K562 (cell line): ENCODE data around the gene PSMD4. TPM values are rescaled to one million over a fixed set of nuclear protein-coding genes. Genes with fewer than 3 reads are reported as not detected.

ENCODE experiments used
- ATAC-seq: fragments of 200-7000 bp; cut with Tn5 transposase; 3 replicates; pipeline ENCODE4 v1.9.1; 2020; ENCODE audit warnings: moderate library complexity
- BruUV-seq: library from RNA; stranded (reverse); fragments of 400-500 nt; replicated peaks from 2 replicates; lab custom pipeline; 2021; lab: Mats Ljungman, UMichigan
- CTCF ChIA-PET: fragments of 300-600 bp; formaldehyde crosslinking; extraction: SDS; loops from one replicate; lab custom pipeline; 2021; ENCODE audit warnings: low intra/inter-chr PET ratio; lab: Yijun Ruan, JAX
- POLR2A ChIA-PET: fragments of 300-600, 350-650 bp; sonication (Branson Sonifier 250); formaldehyde crosslinking; extraction: SDS; loops from one replicate; lab custom pipeline; 2021; ENCODE audit warnings: antibody characterized with exemption, inconsistent platforms; lab: Yijun Ruan, JAX
- DNase-seq, 4 experiments: peaks; one replicate each; pipeline versions ENCODE4 v3.0.0 to v3.0.0-alpha.2; 2011 to 2018; ENCODE audit warnings: low spot score in 3 of 4, mixed read lengths in 3 of 4; ENCODE audit errors: extremely low read depth in 1 of 4
- FAIRE-seq: peaks from 2 replicates; lab custom pipeline; 2011; peaks lifted over from hg19 to GRCh38; lab: Jason Lieb, UNC
- H2AFZ ChIP-seq: 2 replicates; pipeline ENCODE4 v1.6.0; 2011; ENCODE audit warnings: low read depth, low read length, control low read depth, inconsistent platforms
- H3K27ac ChIP-seq: fragments of 200-600 bp; 3 replicates; pipeline ENCODE4 v1.8.0; 2011; ENCODE audit warnings: low read depth, mild to moderate bottlenecking, control low read depth, inconsistent platforms, low read length, moderate library complexity, mixed read lengths; ENCODE audit errors: extremely low read depth
- H3K27me3 ChIP-seq, 2 experiments: fragments of 300-600 bp in 1 of 2; 2 replicates in 1 of 2; 3 replicates in 1 of 2; pipeline versions ENCODE4 v1.6.0 to v1.8.0; 2011; ENCODE audit warnings: inconsistent platforms in 2 of 2, low read length in 2 of 2, mild to moderate bottlenecking in 1 of 2, mixed read lengths in 1 of 2, moderate library complexity in 1 of 2; ENCODE audit not compliant: control insufficient read depth in 2 of 2, insufficient read depth in 2 of 2
- H3K36me3 ChIP-seq: fragments of 300-600 bp; 3 replicates; pipeline ENCODE4 v1.8.0; 2011; ENCODE audit warnings: mild to moderate bottlenecking, low read length, inconsistent platforms; ENCODE audit not compliant: control insufficient read depth, insufficient read depth
- H3K4me1 ChIP-seq, 2 experiments: fragments of 200-600 bp in 1 of 2; replicated peaks in 1 of 2; 2 replicates in 1 of 2; 3 replicates in 1 of 2; pipeline versions ENCODE4 v1.5.1 to v1.8.0; 2011; ENCODE audit warnings: inconsistent platforms in 2 of 2, low read length in 2 of 2, mild to moderate bottlenecking in 1 of 2, mixed read lengths in 1 of 2, moderate library complexity in 1 of 2; ENCODE audit not compliant: control insufficient read depth in 2 of 2, insufficient read depth in 2 of 2
- H3K4me2 ChIP-seq: 2 replicates; pipeline ENCODE4 v1.6.1; 2011; ENCODE audit warnings: low read length, control low read depth, inconsistent platforms, mixed read lengths; ENCODE audit not compliant: insufficient read depth
- H3K4me3 ChIP-seq: fragments of 200-600 bp; sonication (generic), shearing (Covaris generic); 2 replicates; pipeline ENCODE4 v1.5.1; 2016; ENCODE audit warnings: control low read depth, inconsistent platforms
- H3K79me2 ChIP-seq: fragments of 200-600 bp; 3 replicates; pipeline ENCODE4 v1.8.0; 2011; ENCODE audit warnings: low read length, inconsistent platforms; ENCODE audit not compliant: control insufficient read depth, insufficient read depth
- H3K9ac ChIP-seq, 2 experiments: 2 replicates each; pipeline versions ENCODE4 v1.6.0 to v1.6.1; 2011; ENCODE audit warnings: low read depth in 2 of 2, low read length in 2 of 2, control low read depth in 1 of 2, inconsistent platforms in 1 of 2, mild to moderate bottlenecking in 1 of 2, mixed read lengths in 1 of 2; ENCODE audit not compliant: insufficient read depth in 1 of 2
- H3K9me1 ChIP-seq: one replicate; pipeline ENCODE4 v1.6.0; 2011; ENCODE audit warnings: inconsistent platforms, mild to moderate bottlenecking, low read length, moderate library complexity; ENCODE audit not compliant: control insufficient read depth, insufficient read depth
- H3K9me3 ChIP-seq: replicated peaks from 2 replicates; pipeline ENCODE4 v1.5.1; 2011; ENCODE audit warnings: low read depth, low read length, inconsistent platforms; ENCODE audit not compliant: control insufficient read depth, insufficient read depth
- H4K20me1 ChIP-seq: replicated peaks from 2 replicates; pipeline ENCODE4 v1.6.1; 2011; ENCODE audit warnings: low read length, inconsistent platforms, mixed read lengths; ENCODE audit not compliant: control insufficient read depth, insufficient read depth
- C11orf30 ChIP-seq: fragments of 450-650 bp; IDR thresholded peaks from 2 replicates; pipeline ENCODE4 v1.6.1; 2016; ENCODE audit warnings: low read depth, mild to moderate bottlenecking
- CHCHD3 ChIP-seq: fragments of 250-450 bp; sonication (Bioruptor Pico); IDR thresholded peaks from 2 replicates; pipeline ENCODE4 v2.1.2; 2022; ENCODE audit warnings: mild to moderate bottlenecking
- CREB1 ChIP-seq, 2 experiments: sonication (generic) in 1 of 2; formaldehyde crosslinking in 1 of 2; IDR thresholded peaks; 2 replicates each; pipeline versions ENCODE4 v1.6.1 to v1.8.0; 2012 to 2022; ENCODE audit warnings: inconsistent platforms in 1 of 2, mild to moderate bottlenecking in 1 of 2, missing genetic modification reagents in 1 of 2, moderate library complexity in 1 of 2
- EHMT2 ChIP-seq: fragments of 450-650 bp; IDR thresholded peaks from 2 replicates; pipeline ENCODE4 v1.6.1; 2018; ENCODE audit warnings: antibody characterized with exemption
- ERF ChIP-seq: fragments of 450-650 bp; formaldehyde crosslinking; IDR thresholded peaks from 2 replicates; pipeline ENCODE4 v1.4.0; 2020; ENCODE audit warnings: mild to moderate bottlenecking, mixed read lengths
- FUS ChIP-seq: fragments of 200-400 bp; formaldehyde crosslinking; optimal IDR thresholded peaks from 2 replicates; pipeline ENCODE3; 2017; ENCODE audit warnings: low read depth, low read length
- GTF2E2 ChIP-seq: fragments of 200-800 bp; sonication (Bioruptor generic); IDR thresholded peaks from 2 replicates; pipeline ENCODE4 v1.6.1; 2016; ENCODE audit warnings: missing genetic modification characterization, missing compliant biosample characterization
- HDGF ChIP-seq: fragments of 450-650 bp; IDR thresholded peaks from 2 replicates; pipeline ENCODE4 v1.6.1; 2016
- HLTF ChIP-seq: fragments of 450-650 bp; IDR thresholded peaks from 2 replicates; pipeline ENCODE4 v1.6.1; 2016
- HOMEZ ChIP-seq: fragments of 250-450 bp; sonication (Bioruptor Pico); IDR thresholded peaks from 2 replicates; pipeline ENCODE4 v1.4.0; 2020; ENCODE audit warnings: mild to moderate bottlenecking, moderate library complexity
- KDM5B ChIP-seq: fragments of 200-600 bp; sonication (generic); IDR thresholded peaks from 2 replicates; pipeline ENCODE4 v1.6.1; 2012; ENCODE audit warnings: low read depth, mild to moderate bottlenecking, moderate library complexity, low read length, control low read depth, inconsistent platforms; ENCODE audit not compliant: insufficient replicate concordance
- MAFF ChIP-seq: IDR thresholded peaks from 2 replicates; pipeline ENCODE4 v1.6.1; 2012; ENCODE audit warnings: low read length, improper control_type of control experiment
- MAFG ChIP-seq: fragments of 450-650 bp; conservative IDR thresholded peaks from 2 replicates; pipeline ENCODE4 v1.6.1; 2016; ENCODE audit warnings: missing genetic modification characterization, missing compliant biosample characterization
- MAFK ChIP-seq: IDR thresholded peaks from 2 replicates; pipeline ENCODE4 v1.6.1; 2011; ENCODE audit warnings: low read length, improper control_type of control experiment
- MTA3 ChIP-seq: fragments of 450-650 bp; formaldehyde crosslinking; IDR thresholded peaks from 2 replicates; pipeline ENCODE4 v1.6.1; 2017; ENCODE audit warnings: mild to moderate bottlenecking, borderline replicate concordance
- NCOA2 ChIP-seq, 2 experiments: fragments of 450-650 bp; IDR thresholded peaks; 2 replicates each; pipeline ENCODE4 v1.6.1; 2018; ENCODE audit warnings: mild to moderate bottlenecking in 2 of 2, moderate library complexity in 1 of 2; ENCODE audit not compliant: partially characterized antibody in 2 of 2
- NEUROD1 ChIP-seq: fragments of 150-350 bp; IDR thresholded peaks from 2 replicates; pipeline ENCODE4 v1.6.1; 2014; ENCODE audit warnings: borderline replicate concordance, low read length, low read depth; ENCODE audit not compliant: partially characterized antibody
- NFYB ChIP-seq: IDR thresholded peaks from 2 replicates; pipeline ENCODE4 v1.6.1; 2011; ENCODE audit warnings: mild to moderate bottlenecking, moderate library complexity; ENCODE audit not compliant: insufficient read length; ENCODE audit errors: extremely low read depth
- NR1H2 ChIP-seq: sonication (generic); formaldehyde crosslinking; IDR thresholded peaks from 2 replicates; pipeline ENCODE4 v1.4.0; 2020; ENCODE audit warnings: mild to moderate bottlenecking, missing genetic modification reagents
- RBM14 ChIP-seq: fragments of 200-400 bp; formaldehyde crosslinking; IDR thresholded peaks from 2 replicates; pipeline ENCODE4 v1.6.1; 2018; ENCODE audit warnings: low read depth, mild to moderate bottlenecking, low read length, moderate library complexity, borderline replicate concordance; ENCODE audit not compliant: insufficient read depth
- THRA ChIP-seq: fragments of 450-650 bp; IDR thresholded peaks from 2 replicates; pipeline ENCODE4 v1.6.1; 2017; ENCODE audit warnings: mild to moderate bottlenecking, moderate library complexity
- ZC3H11A ChIP-seq: IDR thresholded peaks from 2 replicates; pipeline ENCODE4 v1.6.1; 2012; ENCODE audit warnings: low read depth, low read length, improper control_type of control experiment
- WGBS: fragments of 100-300 bp; shearing (Covaris generic); methylation state at CpG from one replicate; pipeline ENCODE4 v1.1.6; 2016; ENCODE audit warnings: low coverage, mixed read lengths; ENCODE audit not compliant: insufficient coverage; ENCODE audit errors: missing lambda C conversion rate; 5-methylcytosine and 5-hydroxymethylcytosine counted together
- in situ Hi-C: fragments of 300-500 bp; cut with MboI; formaldehyde crosslinking; loops from 4 replicates; pipeline ENCODE4 v1.15.0; 2018; ENCODE audit warnings: inconsistent platforms, mixed read lengths
- intact Hi-C: fragments of 100-400 bp; cut with micrococcal nuclease; formaldehyde crosslinking; loops from 2 replicates; pipeline ENCODE4 v1.14.2; 2022
- polyA plus RNA-seq, 8 experiments: library from polyadenylated mRNA; depleted of rRNA in 4 of 8; stranded (reverse) in 5 of 8; unstranded in 3 of 8; fragments of >200 nt; fragmentation: Nextera tagmentation in 2 of 8; fragmentation: Illumina TruSeq in 1 of 8; extraction: Ambion mirVana in 2 of 8; extraction: Trizol in 1 of 8; gene quantifications; 2 replicates each; pipeline versions ENCODE4 v1.2.1 to v1.2.3, GENCODE V29; 2011 to 2014; ENCODE audit warnings: inconsistent platforms in 1 of 8, missing spikeins in 1 of 8
- total RNA-seq, 7 experiments: library from RNA; depleted of rRNA in 6 of 7; stranded (reverse); fragments of >200 nt in 6 of 7; fragmentation: Illumina TruSeq in 2 of 7; extraction: Trizol in 2 of 7; gene quantifications; 2 replicates each; pipeline versions ENCODE4 v1.2.1 to v1.2.3, GENCODE V29; 2011 to 2021; ENCODE audit warnings: low replicate concordance in 1 of 7

PSMD4 gene
- total and polyA plus RNA-seq, 9 of the 15 experiments (the other 6 are each of a cell fraction or from before 2014, with no cell fraction given) = 194 to 353 (median 295) TPM

- CTCF ChIA-PET = no interaction called here
- BruUV-seq = no TSS peak
- Histone ChIP-seq H3K9me3 (no peaks in the 10 kb centered on the region; the same call in 1 of the 2 replicates), H3K4me1 (no peaks in the 10 kb centered on the region; a peak in 1 of 5 replicates), H3K4me3 (no peak overlapping the region), H3K9ac (no peak overlapping the region), H3K4me2 (no peak overlapping the region), H4K20me1 (no peaks in the 10 kb centered on the region), H3K36me3 (peaks cover 72% of the 10 kb centered on the region; the same call in 2 of the 3 replicates), H3K27ac (no peak overlapping the region), H3K27me3 (no peaks in the 10 kb centered on the region), H3K79me2 (no peaks in the 10 kb centered on the region), H3K9me1 (no peaks in the 10 kb centered on the region), H2AFZ (no peak overlapping the region)
- in situ Hi-C loops (no loop called here), intact Hi-C loops (no loop called here)
- POLR2A ChIA-PET = interaction anchor here (0.8 to 1.4 kb wide), 2 partner anchors 48 to 73 kb away, joined by 3 to 4 read pairs; partner anchors contain the start of gene VPS72
- WGBS = 55% methylated on average over 4 of the region's 4 CpGs
- FAIRE-seq = no peak
- ATAC-seq = no peak
- no peak for DNase-seq
- TF ChIP-seq HDGF (no peak), HLTF (no peak), FUS (no peak), NCOA2 (IDR thresholded peaks at IDR 0.05; ENCODE audit: partially characterized antibody in 2 of 2) (no peak), MAFF (peak; percentile 65), THRA (no peak), MAFG (tag) (peak; percentile 61), NFYB (no peak), EHMT2 (no peak), NR1H2 (CRISPR knock-in tag) (no peak), C11orf30 (peak; percentile 71; the same call in 1 of the 2 replicates), RBM14 (no peak), NEUROD1 (no peak), ERF (CRISPR knock-in tag) (no peak), ZC3H11A (no peak), CHCHD3 (CRISPR knock-in tag) (no peak), MAFK (peak; percentile 62), MTA3 (no peak), KDM5B (no peak), HOMEZ (CRISPR knock-in tag) (no peak), GTF2E2 (tag) (no peak), CREB1 (IDR thresholded peaks at IDR 0.05) (no peak), CREB1 (CRISPR knock-in tag; IDR thresholded peaks at IDR 0.05) (no peak)
Observed at GRCh38 chr1:151237678-151238466, 16.7 kb upstream of the PSMD4 start.
